Tibial nerve (tissue), 4 donors: ENCODE data around the gene GPN2. TPM values are rescaled to one million over a fixed set of nuclear protein-coding genes. Genes with fewer than 3 reads are reported as not detected.
A peak's percentile ranks its signal among the peaks of the same experiment; 100 is the strongest.

Source experiments
- DNase-seq, 2 donors: peaks; one replicate each; pipeline ENCODE4 v3.0.0-alpha.2; 2019; ENCODE audit warnings: low spot score in 2 of 2
- H3K27ac ChIP-seq, 4 donors: fragments of 200-600 bp; sonication (generic) in 3 of 4; one replicate each; pipeline ENCODE4 v1.5.1; 2017 to 2019; ENCODE audit warnings: mild to moderate bottlenecking in 1 of 4
- H3K27me3 ChIP-seq, 2 donors: fragments of 200-600 bp; sonication (generic) in 1 of 2; one replicate each; pipeline versions ENCODE4 v1.5.1 to v1.6.0; 2017 to 2019
- H3K36me3 ChIP-seq, 3 donors: fragments of 200-600 bp; sonication (generic); one replicate each; pipeline ENCODE4 v1.5.1; 2018 to 2019
- H3K4me1 ChIP-seq, 4 donors: fragments of 200-600 bp; sonication (generic) in 3 of 4; one replicate each; pipeline ENCODE4 v1.5.1; 2017 to 2019
- H3K4me3 ChIP-seq, 4 donors: fragments of 200-600 bp; sonication (generic) in 3 of 4; one replicate each; pipeline ENCODE4 v1.5.1; 2017 to 2019; ENCODE audit warnings: mild to moderate bottlenecking in 1 of 4, moderate library complexity in 1 of 4
- H3K9me3 ChIP-seq, 4 donors: fragments of 200-600 bp; sonication (generic) in 3 of 4; one replicate each; pipeline ENCODE4 v1.5.1; 2017 to 2019
- EP300 ChIP-seq, 2 donors: sonication (generic); formaldehyde crosslinking; IDR thresholded peaks; one replicate each; pipeline ENCODE4 v1.6.1; 2017; ENCODE audit warnings: antibody characterized with exemption in 2 of 2, mild to moderate bottlenecking in 1 of 2
- POLR2A ChIP-seq, 2 donors: fragments of 450-650 bp; IDR thresholded peaks; one replicate each; pipeline ENCODE4 v1.6.1; 2017; ENCODE audit warnings: antibody characterized with exemption in 2 of 2, mild to moderate bottlenecking in 2 of 2, moderate library complexity in 2 of 2
- WGBS, 2 donors: methylation state at CpG; one replicate each; pipeline ENCODE4 v1.1.5; 2018; 5-methylcytosine and 5-hydroxymethylcytosine counted together
- total RNA-seq, 4 donors: library from RNA; depleted of rRNA; stranded (reverse); fragments of >200 nt; gene quantifications; one replicate each; pipeline ENCODE4 v1.1.0, GENCODE V29; 2016
- TF ChIP-seq, protein P1 (sequence below), 5 experiments: fragments of 200-600 bp in 3 of 5; fragments of 450-650 bp in 2 of 5; sonication (generic) in 3 of 5; IDR thresholded peaks; one replicate each; pipeline ENCODE4 v1.5.1; 2016 to 2019; ENCODE audit warnings: antibody characterized with exemption in 5 of 5, mild to moderate bottlenecking in 3 of 5, moderate library complexity in 2 of 5

GPN2 gene
- total RNA-seq, 4 donors from 2014 or later, result 7.9 to 14.7 (median 13.8) TPM

DNA sequence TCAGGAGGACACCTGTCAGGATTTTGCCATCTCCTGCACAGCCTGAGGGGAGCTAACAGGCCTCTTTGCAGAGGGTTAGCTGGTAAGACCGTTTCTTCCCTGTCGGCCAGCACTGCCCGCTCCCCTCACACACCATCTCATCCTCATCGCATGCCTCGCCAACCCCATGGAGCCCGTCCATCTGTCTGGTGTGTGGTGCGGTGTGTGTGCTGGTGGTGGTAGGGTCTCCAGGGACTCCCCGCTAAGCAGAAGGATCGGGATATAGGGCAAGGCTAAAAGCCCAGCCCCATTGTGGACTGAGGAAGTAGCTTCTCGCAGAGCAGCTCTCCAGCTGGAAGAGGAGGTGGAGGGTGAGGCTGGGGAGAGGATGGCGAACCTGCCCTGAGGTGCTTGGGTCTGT, 33.9 kb downstream of the GPN2 start:
- DNase-seq, result no peak
- Histone ChIP-seq H3K4me1 (peaks cover 0 to 8% (median 0%) of the 10 kb centered on the region in 4 donors), H3K9me3 (no peaks in the 10 kb centered on the region), H3K36me3 (peaks cover 4 to 76% (median 7%) of the 10 kb centered on the region in 3 donors), H3K27me3 (no peaks in the 10 kb centered on the region), H3K4me3 (no peak overlapping the region), H3K27ac (no peak overlapping the region)
- TF ChIP-seq POLR2A (IDR thresholded peaks at IDR 0.05), result no peak
- no peak for TF ChIP-seq EP300 (IDR thresholded peaks at IDR 0.05)
- TF ChIP-seq, protein P1, sequence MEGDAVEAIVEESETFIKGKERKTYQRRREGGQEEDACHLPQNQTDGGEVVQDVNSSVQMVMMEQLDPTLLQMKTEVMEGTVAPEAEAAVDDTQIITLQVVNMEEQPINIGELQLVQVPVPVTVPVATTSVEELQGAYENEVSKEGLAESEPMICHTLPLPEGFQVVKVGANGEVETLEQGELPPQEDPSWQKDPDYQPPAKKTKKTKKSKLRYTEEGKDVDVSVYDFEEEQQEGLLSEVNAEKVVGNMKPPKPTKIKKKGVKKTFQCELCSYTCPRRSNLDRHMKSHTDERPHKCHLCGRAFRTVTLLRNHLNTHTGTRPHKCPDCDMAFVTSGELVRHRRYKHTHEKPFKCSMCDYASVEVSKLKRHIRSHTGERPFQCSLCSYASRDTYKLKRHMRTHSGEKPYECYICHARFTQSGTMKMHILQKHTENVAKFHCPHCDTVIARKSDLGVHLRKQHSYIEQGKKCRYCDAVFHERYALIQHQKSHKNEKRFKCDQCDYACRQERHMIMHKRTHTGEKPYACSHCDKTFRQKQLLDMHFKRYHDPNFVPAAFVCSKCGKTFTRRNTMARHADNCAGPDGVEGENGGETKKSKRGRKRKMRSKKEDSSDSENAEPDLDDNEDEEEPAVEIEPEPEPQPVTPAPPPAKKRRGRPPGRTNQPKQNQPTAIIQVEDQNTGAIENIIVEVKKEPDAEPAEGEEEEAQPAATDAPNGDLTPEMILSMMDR (IDR thresholded peaks at IDR 0.05), result no peak
- 85 to 91% methylated on average over 11 of the region's 11 CpGs for whole genome bisulfite sequencing, 2 donors

DNA sequence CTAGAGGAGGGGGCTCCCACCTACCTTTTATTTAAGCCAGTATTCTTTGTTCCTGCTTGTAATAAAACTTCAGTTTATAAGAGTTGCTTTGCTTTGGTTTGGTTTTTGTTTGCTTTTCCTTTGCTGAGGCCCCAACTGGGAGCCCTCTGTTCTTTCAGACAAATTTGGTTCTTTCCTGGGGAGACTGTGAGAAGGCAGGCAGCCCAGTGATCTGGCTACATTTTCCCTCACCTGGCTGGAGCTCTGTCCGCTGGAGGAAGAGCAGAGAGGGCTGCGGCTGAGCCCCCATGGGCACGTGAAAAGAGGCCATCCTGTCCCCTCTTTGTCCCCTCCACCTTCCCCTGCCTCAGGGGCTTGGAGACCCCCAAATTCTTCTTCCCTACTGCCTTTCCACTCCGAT, 34.4 kb downstream of the GPN2 start:
- Histone ChIP-seq H3K27ac (no peak overlapping the region), H3K4me3 (no peak overlapping the region), H3K9me3 (no peaks in the 10 kb centered on the region), H3K36me3 (peaks cover 4 to 81% (median 10%) of the 10 kb centered on the region in 3 donors), H3K4me1 (peaks cover 0 to 8% (median 0%) of the 10 kb centered on the region in 4 donors), H3K27me3 (no peaks in the 10 kb centered on the region)
- no peak for DNase-seq
- WGBS, 2 donors, result 86 to 94% methylated on average over 4 of the region's 4 CpGs
- TF ChIP-seq EP300 (IDR thresholded peaks at IDR 0.05) (no peak), POLR2A (IDR thresholded peaks at IDR 0.05) (no peak)
- TF ChIP-seq, protein P1 (IDR thresholded peaks at IDR 0.05), result no peak

DNA sequence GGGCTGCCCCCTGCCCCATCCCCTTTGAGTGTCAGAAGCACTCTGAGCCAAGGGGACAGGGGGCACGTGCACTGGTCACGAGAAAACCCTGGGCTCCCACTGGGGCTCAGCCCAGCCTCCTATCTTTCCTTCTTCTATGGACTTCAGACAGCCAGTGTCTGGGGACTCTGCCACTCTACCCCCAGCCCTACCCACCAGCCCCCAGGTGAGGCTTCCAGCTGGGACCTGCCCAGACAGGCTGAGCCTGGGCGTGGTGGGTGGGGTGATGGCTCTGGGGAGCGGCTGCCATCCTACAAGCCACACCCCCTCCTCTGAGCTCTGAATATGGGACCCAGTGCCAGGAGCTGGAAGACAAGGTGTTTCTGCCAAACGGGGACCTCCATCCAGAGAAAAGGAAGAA, 35.2 kb downstream of the GPN2 start:
- Histone ChIP-seq H3K4me3 (no peak overlapping the region), H3K9me3 (no peaks in the 10 kb centered on the region), H3K4me1 (peaks cover 0 to 11% (median 2%) of the 10 kb centered on the region in 4 donors), H3K27me3 (no peaks in the 10 kb centered on the region), H3K36me3 (peaks cover 4 to 88% (median 14%) of the 10 kb centered on the region in 3 donors), H3K27ac (no peak overlapping the region)
- TF ChIP-seq EP300 (IDR thresholded peaks at IDR 0.05), result no peak
- TF ChIP-seq POLR2A (IDR thresholded peaks at IDR 0.05), result no peak
- TF ChIP-seq, protein P1 (IDR thresholded peaks at IDR 0.05), result no peak
- no peak for DNase-seq
- 89 to 97% methylated on average over 4 to 5 of the region's 5 CpGs for WGBS, 2 donors

DNA sequence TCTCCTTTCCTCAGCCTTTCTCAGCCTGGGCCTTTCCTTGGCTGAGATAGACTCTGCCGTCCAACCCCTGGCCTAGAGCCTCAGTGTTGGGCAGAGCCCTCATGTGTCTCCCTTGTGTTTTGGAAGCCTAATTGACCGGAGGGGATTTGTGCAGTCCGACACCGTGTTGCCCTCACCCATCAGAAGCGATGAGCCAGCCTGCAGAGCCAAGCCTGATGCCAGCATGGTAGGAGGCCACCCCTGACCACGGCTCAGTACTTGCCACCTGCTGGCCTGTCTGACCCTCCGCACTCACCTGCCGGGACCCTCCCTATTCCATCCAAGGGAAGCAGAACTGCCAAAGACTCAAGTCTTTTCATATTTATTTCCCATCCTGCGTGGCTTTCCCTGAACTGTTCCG, 36.5 kb downstream of the GPN2 start:
- Histone ChIP-seq H3K4me1 (peaks cover 0 to 23% (median 14%) of the 10 kb centered on the region in 4 donors), H3K4me3 (no peak overlapping the region), H3K9me3 (no peaks in the 10 kb centered on the region), H3K36me3 (peaks cover 4 to 96% (median 16%) of the 10 kb centered on the region in 3 donors), H3K27me3 (no peaks in the 10 kb centered on the region), H3K27ac (peak overlapping the region in 3 of 4 donors; percentile 19 to 72 (median 46))
- WGBS, 2 donors, result 93 to 96% methylated on average over 7 to 10 of the region's 10 CpGs
- no peak for DNase-seq
- TF ChIP-seq, protein P1 (IDR thresholded peaks at IDR 0.05), result no peak
- no peak for TF ChIP-seq POLR2A (IDR thresholded peaks at IDR 0.05)
- TF ChIP-seq EP300 (IDR thresholded peaks at IDR 0.05), result no peak

DNA sequence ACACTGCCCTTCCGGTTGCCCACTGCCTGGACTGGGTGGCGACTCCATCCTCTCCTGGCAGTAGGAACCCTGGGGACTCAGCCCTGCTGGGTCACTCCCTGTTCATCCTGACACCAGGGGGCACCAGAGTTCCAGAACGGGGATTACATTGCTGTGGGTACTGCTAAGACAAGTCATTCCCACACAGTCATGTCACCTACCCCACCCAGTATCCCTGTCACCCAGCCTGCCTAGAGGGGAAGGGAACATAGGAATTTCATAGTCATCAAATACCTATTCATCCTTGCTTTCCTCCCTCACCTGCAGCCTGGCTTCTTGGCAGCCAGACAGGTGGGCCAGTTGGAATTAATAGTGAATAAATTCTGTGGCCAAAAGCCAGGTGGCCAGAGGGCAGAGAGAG, 36.9 kb downstream of the GPN2 start:
- DNase-seq, result peak; percentile 79 to 93
- H3K27ac ChIP-seq, result peak overlapping the region in 3 of 4 donors; percentile 19 to 72 (median 46)
- H3K4me1 ChIP-seq, result peaks cover 0 to 27% (median 15%) of the 10 kb centered on the region in 4 donors
- no peaks in the 10 kb centered on the region for H3K27me3 ChIP-seq
- H3K36me3 ChIP-seq, result peaks cover 4 to 98% (median 16%) of the 10 kb centered on the region in 3 donors
- no peaks in the 10 kb centered on the region for H3K9me3 ChIP-seq
- H3K4me3 ChIP-seq, result no peak overlapping the region
- 11 to 12% methylated on average over 3 of the region's 3 CpGs for WGBS, 2 donors
- TF ChIP-seq, protein P1 (IDR thresholded peaks at IDR 0.05), result peak; percentile 64 to 84 (median 78)
- TF ChIP-seq EP300 (IDR thresholded peaks at IDR 0.05), result no peak
